ENCODE data around the gene CD59.
"Not testable (repeated sequence)": the region's sequence is repeated elsewhere in the genome, so short reads cannot be mapped to it uniquely, and the experiment has no call there.

CD59 gene

DNA sequence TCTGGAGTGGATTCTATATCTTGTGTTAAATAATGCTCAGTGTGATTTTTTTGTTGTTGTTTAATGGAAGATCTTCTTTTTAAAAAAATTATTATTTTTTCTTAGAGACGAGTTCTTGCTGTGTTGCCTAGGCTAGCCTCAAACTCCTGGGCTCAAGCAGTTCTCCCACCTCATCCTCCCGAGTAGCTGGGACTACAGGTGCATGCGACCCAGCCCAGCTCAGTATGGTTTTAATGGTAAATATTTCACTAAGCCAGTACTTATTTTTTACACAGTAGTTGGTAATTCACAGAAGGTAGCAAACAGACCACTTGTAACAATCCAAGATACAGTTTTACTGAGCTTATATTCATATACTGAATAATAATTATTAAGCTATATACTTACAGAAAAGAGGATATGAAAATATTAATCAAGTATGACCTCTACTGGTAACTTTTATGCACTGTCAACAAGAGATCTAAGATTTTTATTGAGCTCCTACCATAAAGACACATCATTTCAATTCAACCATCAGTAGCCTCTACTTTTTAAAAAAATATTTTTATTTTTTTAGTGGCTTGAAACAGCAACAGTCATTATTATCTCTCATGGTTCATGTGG is 6.1 kb upstream of the CD59 start:
- no peak for DNase-seq (ENCODE audit: low read depth)

DNA sequence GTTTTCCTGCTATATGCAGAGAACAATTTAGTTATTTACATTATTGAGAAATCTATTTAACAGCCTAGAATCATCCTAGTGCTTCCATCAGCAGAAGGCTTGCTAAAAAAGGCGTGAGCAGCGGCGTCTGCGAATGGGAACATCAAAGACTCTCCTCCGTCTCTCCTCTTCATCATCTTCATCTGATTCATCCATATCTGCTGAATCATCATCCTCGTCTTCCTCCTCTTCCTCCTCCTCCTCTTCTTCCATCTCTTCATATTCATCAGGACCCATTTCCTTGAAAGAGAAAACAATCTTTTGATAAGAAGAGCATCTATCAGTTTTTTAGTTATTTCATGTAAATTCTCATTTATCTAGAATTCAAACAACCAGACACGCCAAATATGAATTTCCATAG is 5.6 kb upstream of the CD59 start:
- DNase-seq (ENCODE audit: low read depth): no peak

DNA sequence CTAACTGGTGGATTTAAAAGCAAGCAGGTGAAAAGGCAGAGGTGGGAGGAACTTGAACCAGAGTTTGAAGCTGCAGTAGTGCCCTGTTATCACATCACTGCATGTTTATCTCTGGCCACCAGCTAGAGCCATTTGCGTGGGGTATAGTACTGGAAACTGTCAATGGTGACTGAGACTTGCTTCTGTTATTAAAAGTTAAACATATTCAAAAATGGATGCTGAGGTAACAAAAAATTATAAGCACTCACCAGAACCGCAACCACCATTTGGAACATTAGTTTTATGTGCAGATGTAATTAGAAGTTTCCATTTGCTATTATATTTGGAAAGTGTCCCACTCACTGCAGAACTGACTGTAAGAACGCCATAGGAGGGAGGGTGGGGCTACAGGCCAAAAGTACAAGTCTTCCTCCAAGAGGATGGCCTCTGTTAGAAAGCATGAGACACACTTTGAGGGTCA is 1.2 kb upstream of the CD59 start:
- no peak for DNase-seq (ENCODE audit: low read depth)

DNA sequence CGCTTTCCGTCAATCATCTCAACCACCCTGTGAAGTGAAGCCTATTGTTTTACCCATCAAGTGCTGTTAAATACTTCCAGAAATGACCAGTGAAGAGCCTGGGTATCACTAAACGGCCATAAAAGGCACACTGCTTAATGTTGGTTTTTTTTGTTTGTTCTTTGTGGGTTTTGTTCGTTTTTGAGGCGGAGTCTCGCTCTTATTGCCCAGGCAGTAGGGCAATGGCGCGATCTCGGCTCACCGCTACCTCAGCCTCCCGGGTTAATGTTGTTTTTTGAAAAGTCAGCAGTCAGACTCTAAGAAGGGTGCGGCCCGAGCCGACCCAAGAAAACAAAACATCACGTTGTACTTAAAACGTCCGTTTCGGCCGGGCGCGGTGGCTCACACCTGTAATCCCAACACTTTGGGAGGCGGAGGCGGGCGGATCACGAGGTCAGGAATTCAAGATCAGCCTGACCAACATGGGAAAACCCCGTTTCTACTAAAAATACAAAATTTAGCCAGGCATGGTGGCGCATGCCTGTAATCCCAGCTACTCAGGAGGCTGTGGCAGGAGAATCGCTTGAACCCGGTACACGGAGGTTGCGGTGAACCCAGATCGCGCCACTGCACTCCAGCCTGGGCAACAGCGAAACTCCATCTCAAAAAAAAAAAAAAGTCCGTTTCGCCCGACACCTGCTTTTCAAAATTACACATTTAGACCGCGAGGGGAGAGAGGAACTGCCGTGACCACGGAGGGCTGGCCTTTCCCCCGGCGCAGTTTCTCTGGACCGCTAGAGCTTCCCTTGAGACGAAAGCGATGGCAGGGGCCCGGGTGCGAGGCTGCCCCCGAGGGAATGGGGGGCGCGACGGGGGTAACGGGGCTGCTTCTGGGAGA is 714 bp downstream of the CD59 start:
- peak; percentile 21 for DNase-seq (ENCODE audit: low read depth)

GRCh38 chr11:33734441-33735270 is 1.6 kb downstream of the CD59 start:
- DNase-seq (ENCODE audit: low read depth): no peak

DNA sequence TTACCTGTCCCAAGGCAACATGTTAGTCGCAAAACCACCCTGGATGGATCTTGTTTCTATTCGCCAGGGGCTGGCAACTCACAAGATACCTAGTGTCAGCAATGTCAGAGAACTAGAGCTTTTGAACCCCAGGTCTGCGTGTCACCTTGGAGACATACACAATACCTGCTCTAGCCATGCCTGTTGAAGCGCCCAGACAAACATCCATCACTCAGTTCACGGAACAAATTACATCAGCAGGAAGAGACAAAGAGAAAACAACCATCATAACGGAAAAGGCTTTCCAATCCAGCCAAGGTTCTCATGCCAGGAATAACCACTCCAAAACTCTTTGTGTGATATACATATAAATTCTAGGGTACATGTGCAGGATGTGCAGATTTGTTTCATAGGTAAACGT is 2.2 kb downstream of the CD59 start:
- no peak for DNase-seq (ENCODE audit: low read depth)

GRCh38 chr11:33731723-33732531 is 4.3 kb downstream of the CD59 start:
- DNase-seq (ENCODE audit: low read depth): peak; percentile 17

- DNase-seq (ENCODE audit: low read depth): no peak
Observed at GRCh38 chr11:33730716-33731115, 5.5 kb downstream of the CD59 start.

DNA sequence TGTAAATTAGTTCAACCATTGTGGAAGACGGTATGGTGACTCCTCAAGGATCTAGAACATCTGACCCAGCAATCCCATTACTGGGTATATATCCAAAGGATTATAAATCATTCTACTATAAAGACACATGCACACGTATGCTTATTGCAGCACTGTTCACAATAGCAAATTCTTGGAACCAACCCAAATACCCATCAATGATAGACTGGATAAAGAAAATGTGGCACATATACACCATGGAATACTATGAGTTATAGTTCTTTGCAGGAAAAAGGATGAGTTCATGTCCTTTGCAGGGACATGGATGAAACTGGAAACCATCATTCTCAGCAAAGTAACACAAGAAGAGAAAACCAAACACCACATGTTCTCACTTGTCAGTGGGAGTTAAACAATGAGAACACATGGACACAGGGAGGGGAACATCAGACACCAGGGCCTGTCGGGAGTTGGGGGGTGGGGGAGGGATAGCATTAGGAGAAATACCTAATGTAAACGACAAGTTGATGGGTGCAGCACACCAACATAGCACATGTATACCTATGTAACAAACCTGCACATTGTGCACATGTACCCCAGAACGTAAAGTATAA is 7.1 kb downstream of the CD59 start:
- not testable (repeated sequence) for DNase-seq (ENCODE audit: low read depth)

DNA sequence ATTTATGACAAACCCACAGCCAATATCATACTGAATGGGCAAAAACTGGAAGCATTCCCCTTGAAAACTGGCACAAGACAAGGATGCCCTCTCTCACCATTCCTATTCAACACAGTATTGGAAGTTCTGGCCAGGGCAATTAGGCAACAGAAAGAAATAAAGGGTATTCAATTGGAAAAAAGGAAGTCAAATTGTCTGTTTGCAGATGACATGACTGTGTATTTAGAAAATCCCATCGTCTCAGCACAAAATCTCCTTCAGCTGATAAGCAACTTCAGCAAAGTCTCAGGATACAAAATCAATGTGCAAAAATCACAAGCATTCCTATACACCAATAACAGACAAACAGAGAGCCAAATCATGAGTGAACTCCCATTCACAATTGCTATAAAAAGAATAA is 8.7 kb downstream of the CD59 start:
- not testable (repeated sequence) for DNase-seq (ENCODE audit: low read depth)

DNA sequence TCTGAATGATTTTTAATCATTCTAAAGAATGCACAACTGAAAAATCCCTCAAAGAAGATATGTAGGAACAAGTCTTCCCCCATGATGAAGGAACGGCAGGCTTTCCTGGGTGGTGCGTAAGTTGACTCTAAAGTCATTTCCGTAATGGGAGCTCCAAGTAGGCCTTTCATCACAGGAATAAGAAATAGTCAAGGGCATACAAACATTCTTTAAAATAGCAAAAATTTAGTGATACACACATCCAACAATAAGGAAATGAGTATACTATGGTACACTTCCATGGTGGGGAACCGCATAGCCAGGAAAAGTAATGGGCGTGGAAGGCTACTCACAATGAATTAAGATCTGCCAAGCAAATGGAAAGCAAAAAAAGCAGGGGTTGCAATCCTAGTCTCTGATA is 10.7 kb downstream of the CD59 start:
- no peak for DNase-seq (ENCODE audit: low read depth)

DNA sequence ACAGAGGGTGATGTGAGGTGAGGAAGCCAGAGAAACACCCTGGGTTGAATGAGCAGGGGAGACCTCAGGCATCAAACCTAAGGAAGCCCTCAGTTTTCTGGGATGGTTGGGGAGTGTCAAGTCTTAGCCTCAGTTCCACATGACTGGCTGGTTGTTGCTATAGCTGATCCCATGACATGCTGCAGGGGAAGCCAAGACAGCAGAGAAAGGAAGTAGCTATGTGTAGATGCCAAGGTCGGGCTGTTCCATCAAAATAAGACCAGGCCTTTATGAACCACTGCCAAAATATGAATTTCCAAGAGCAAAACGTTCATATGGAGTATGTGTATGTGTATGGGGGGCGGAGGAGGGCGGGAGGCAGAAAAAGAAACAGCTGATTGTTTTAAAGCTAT is 11.6 kb downstream of the CD59 start:
- no peak for DNase-seq (ENCODE audit: low read depth)

DNA sequence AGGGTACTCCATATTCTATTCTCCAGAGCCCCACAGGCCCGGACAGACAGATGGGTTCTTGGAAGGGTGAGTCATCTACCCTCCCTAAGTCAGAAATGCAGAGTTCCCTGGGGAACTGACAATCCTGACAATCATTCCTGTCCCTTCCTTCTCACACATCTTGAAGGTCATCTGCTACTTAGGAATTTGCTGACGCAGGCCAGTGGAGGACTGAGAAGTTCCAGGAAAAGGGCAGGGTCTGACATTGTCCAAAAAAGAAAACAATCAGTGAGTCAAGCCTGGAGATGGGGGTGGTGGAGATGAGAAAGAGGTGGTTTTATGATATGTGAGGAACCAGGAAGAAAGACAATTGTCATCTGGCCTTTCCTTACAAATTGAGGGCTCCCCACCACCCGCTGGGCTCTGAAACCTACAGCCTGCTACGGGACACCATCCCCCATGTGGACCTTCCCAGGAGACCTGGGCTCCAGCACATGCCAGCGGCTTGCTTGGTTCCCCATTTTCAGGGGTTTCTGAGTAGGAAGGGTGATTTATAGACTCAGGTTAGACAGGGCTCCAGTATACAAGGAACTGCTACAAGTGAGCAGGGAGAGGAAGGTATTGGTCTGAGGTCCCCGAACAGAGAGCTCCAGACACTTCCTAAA is 12.9 kb downstream of the CD59 start:
- no peak for DNase-seq (ENCODE audit: low read depth)

- no peak for DNase-seq (ENCODE audit: low read depth)
Observed at GRCh38 chr11:33722590-33723234, 13.5 kb downstream of the CD59 start.

GRCh38 chr11:33721984-33722383 is 14.2 kb downstream of the CD59 start:
- DNase-seq (ENCODE audit: low read depth): no peak

GRCh38 chr11:33721426-33721825 is 14.8 kb downstream of the CD59 start:
- no peak for DNase-seq (ENCODE audit: low read depth)

GRCh38 chr11:33719587-33719986 is 16.6 kb downstream of the CD59 start:
- no peak for DNase-seq (ENCODE audit: low read depth)

- DNase-seq (ENCODE audit: low read depth): no peak
Observed at GRCh38 chr11:33718440-33718839, 17.8 kb downstream of the CD59 start.

DNA sequence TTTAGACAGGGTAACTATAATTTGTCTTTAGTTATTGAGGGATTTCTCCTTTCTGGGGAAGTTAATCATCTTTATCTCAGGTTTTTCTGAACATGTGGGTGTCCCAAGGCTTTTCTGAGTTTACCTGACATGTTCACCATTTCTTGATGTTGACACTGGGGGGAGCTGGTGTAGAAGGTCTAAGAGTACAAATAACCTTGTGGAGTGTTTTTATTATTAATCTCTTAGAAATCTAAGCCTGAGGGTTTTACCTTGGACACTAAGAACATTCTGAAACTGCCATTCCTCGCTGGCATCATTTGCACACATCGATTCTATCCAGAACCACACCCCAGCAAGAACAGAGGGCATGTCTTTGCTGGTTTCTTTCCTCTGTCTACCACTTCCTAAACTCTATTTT is 20.0 kb downstream of the CD59 start:
- no peak for DNase-seq (ENCODE audit: low read depth)

DNA sequence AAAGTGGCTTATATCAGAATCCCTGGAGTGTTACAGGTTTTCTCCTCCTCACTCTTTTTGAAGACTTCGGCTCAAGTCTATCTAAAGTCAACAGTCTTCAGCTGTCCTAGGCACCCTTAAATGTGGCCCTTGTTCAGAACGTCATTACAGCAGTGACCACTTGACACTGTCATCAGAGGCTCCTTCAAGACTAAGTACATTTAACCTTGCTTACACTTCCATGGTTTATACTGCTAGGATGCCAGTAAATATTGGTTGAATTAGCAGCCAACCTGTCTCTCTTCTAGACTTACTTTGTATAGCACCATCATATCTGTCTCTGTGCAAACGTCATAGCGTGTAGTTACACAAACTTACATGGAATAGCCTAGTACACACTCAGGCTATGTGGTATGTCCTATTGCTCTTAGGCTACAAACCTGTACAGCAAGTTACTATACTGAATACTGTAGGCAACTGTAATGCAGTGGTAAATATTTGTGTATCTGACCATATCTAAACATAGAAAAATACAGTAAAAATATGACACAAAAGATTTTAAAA is 22.3 kb downstream of the CD59 start:
- DNase-seq (ENCODE audit: low read depth): no peak
